HL-60 (cell line): ENCODE measurements around the gene CNBD2.

ENCODE experiments used
- DNase-seq, 2 experiments: peaks; one replicate each; pipeline ENCODE4 v3.0.0-alpha.2; 2010 to 2020; ENCODE audit warnings: low read depth in 1 of 2, low spot score in 1 of 2
- H3K27ac ChIP-seq: fragments of 250-450 bp; sonication (Bioruptor Pico); replicated peaks from 2 replicates; pipeline ENCODE4 v1.5.1; 2020; ENCODE audit warnings: mild to moderate bottlenecking, moderate library complexity
- H3K27me3 ChIP-seq: fragments of 250-450 bp; sonication (Bioruptor Pico); 2 replicates; pipeline ENCODE4 v1.5.1; 2021; ENCODE audit warnings: mild to moderate bottlenecking, moderate library complexity; ENCODE audit not compliant: insufficient read depth, poor library complexity, severe bottlenecking
- H3K4me3 ChIP-seq: replicated peaks from 2 replicates; pipeline ENCODE4 v1.5.1; 2011; ENCODE audit warnings: mild to moderate bottlenecking, control low read depth, low read length; ENCODE audit not compliant: insufficient read depth
- CTCF ChIP-seq: IDR thresholded peaks from one replicate; pipeline ENCODE4 v1.5.1; 2011; ENCODE audit warnings: low read length, control low read depth, inconsistent platforms; ENCODE audit not compliant: insufficient read depth
- GABPA ChIP-seq: IDR thresholded peaks from 2 replicates; pipeline ENCODE4 v1.6.1; 2012; ENCODE audit warnings: low read depth
- POLR2AphosphoS5 ChIP-seq: IDR thresholded peaks from 2 replicates; pipeline ENCODE4 v1.6.1; 2012; ENCODE audit warnings: low read depth
- REST ChIP-seq: IDR thresholded peaks from 2 replicates; pipeline ENCODE4 v1.6.1; 2012; ENCODE audit warnings: low read depth; ENCODE audit not compliant: insufficient replicate concordance
- SPI1 ChIP-seq: IDR thresholded peaks from 2 replicates; pipeline ENCODE4 v1.6.1; 2012; ENCODE audit warnings: low read depth, mild to moderate bottlenecking, borderline replicate concordance

The CNBD2 gene

GRCh38 chr20:35953387-35954199 lies 14.8 kb upstream of the CNBD2 start:
- TF ChIP-seq CTCF: no peak
- TF ChIP-seq SPI1: no peak
- no peak for TF ChIP-seq REST
- peak; percentile 3; the same call in 1 of the 2 replicates for TF ChIP-seq POLR2AphosphoS5
- TF ChIP-seq GABPA: peak; percentile 57; the same call in 1 of the 2 replicates
- Histone ChIP-seq H3K27me3 (no peaks in the 10 kb centered on the region), H3K27ac (peak overlapping the region; percentile 98), H3K4me3 (peak overlapping the region; percentile 91)
- peak; percentile 50 to 51 for DNase-seq

- H3K4me3 ChIP-seq: peak within 1 kb of the TSS; percentile 91
- peak within 1 kb of the TSS; percentile 98 for H3K27ac ChIP-seq
- TF ChIP-seq REST (peak; percentile 37), SPI1 (no peak; the same call in 1 of the 2 replicates), POLR2AphosphoS5 (peak; percentile 82), CTCF (peak; percentile 95), GABPA (peak; percentile 99)
- no peaks in the 10 kb centered on the region for H3K27me3 ChIP-seq
- peak; percentile 98 for DNase-seq
These were observed 14.0 kb upstream of the CNBD2 start, which contains the start of gene SCAND1 for GRCh38 chr20:35954200-35954906. Gene SCAND1 (minus strand): TSS chr20:35954502. CDS start chr20:35954284, 218 bp downstream.

GRCh38 chr20:35954907-35955251 lies 13.5 kb upstream of the CNBD2 start:
- H3K27ac ChIP-seq: peak overlapping the region; percentile 98
- DNase-seq: no peak
- TF ChIP-seq SPI1 (no peak), POLR2AphosphoS5 (no peak), GABPA (no peak), REST (no peak), CTCF (no peak)
- H3K4me3 ChIP-seq: peak overlapping the region; percentile 91
- H3K27me3 ChIP-seq: no peaks in the 10 kb centered on the region
